GM21381 (cell line): Measurements from ENCODE around the gene SEC16A.

Source experiments
- ATAC-seq: cut with Tn5 transposase; IDR thresholded peaks from one replicate; pipeline ENCODE4 v1.9.1; 2021; ENCODE audit warnings: mild to moderate bottlenecking, moderate library complexity; ENCODE audit not compliant: unreplicated experiment

The SEC16A gene

DNA sequence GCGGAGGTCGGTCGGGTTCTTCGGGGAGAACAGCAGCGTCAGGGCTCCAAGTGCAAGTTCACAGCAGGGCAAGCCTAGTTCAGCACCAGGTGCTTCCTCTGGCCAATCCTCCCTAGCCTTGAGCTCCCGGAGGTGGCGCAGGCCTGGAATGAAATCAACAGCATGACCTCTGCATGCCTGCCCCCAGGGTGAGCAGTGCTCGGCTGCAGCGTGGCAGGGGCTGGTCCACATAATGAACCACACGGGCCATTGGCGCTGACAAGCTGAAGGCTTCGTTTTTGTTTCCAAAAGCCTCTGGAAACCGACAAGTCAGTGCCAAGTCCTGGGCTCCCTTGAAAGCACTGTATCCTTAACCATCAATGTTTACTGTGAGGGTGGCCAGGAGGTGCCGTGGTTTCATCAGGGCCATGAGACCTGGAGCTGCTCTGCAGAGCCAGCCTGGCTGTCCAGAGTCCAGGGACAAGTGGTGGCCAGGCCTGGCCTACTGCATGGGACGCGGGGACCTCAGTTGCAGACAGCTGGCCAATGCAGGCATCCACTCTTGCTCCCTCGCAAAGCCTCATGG, 41.1 kb downstream of the SEC16A start:
- ATAC-seq: no peak

DNA sequence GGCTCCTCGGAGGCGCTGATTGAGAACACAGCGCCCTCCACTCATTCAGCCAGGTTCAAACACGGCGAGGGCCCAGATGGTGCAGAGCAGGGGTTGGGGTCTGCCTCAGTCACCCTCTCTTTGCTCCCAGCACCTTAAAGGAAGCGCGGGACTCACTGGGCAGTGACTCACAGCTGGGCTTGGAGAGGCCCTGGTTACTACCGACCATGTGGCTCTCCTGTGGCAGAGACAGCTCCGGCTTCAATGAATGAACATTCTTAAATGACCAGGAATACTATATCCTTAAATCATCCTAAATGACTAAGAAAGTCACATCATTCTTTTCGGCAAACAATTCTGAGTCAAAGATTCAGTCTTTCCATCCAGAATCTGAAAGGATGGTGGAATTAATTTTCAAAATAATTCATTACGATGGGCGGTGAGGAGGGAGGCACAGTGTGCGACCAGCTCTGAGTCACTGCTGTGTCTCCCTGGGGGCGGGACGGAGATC, 41.6 kb downstream of the SEC16A start:
- no peak for ATAC-seq

- peak; percentile 72 for ATAC-seq
These were observed 43.1 kb downstream of the SEC16A start, which contains the start of gene INPP5E for GRCh38 chr9:136439481-136440408. Gene INPP5E (minus strand): TSS chr9:136439845. CDS start chr9:136439419, 426 bp downstream.

- ATAC-seq: peak; percentile 35
These were observed 44.0 kb downstream of the SEC16A start for GRCh38 chr9:136438548-136439480.

- no peak for ATAC-seq
These were observed 44.8 kb downstream of the SEC16A start for GRCh38 chr9:136437839-136438547.

DNA sequence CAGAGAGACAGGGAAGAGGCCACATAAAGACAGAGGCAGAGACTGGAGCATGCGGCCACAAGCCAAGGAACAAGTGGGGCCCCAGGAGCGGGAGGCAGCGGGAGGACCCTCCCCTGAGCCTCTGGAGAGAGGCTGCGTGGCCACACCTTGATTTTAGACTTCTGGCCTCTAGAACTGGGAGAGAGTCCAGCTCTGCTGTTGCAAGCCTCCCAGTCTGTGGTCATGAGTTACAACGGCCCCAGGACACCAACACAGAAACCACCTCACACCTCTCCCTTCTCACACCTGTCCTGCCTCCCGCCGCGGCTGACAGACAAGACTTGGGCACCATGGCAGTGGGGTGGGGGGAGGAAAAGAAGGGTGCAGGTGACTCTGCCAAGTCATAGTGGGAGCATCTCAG, 45.4 kb downstream of the SEC16A start:
- ATAC-seq: no peak

GRCh38 chr9:136436055-136436634, 46.7 kb downstream of the SEC16A start:
- no peak for ATAC-seq

- ATAC-seq: no peak
These were observed 48.2 kb downstream of the SEC16A start for GRCh38 chr9:136434580-136435169.

DNA sequence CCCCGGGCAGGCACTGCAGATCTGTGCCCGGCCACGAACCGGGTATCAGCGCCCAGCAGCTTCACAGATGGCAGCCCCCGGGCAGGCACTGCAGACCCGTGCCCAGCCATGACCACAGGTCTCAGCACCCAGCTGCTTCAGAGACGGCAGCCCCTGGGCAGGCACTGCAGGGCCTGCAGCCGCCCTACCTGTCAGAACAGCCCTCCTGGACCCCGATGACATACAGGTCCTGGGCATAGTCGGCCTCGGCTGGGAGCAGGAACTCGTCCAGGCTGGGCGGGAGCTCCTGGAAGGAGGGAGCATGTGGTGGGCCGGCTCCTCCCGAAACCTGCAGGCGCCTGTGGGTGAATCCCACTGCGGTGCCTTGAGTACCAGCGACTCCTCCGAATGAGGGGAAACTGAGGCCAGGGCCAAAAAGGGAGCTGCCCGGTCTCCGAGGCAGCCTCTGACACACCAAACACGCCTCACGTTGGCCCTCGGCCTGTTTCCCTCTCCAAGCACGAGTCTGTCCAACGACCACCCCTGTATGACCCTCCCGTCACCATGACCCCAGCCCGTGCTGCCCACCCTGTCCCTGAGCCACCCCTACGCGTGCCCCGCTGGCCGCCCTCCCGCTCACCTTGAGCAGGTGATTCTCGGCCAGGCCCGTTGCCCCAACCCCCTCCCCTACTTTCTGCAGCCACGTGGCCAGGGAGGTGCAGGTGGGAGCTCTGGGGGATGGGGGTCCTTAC, 48.8 kb downstream of the SEC16A start:
- ATAC-seq: no peak

DNA sequence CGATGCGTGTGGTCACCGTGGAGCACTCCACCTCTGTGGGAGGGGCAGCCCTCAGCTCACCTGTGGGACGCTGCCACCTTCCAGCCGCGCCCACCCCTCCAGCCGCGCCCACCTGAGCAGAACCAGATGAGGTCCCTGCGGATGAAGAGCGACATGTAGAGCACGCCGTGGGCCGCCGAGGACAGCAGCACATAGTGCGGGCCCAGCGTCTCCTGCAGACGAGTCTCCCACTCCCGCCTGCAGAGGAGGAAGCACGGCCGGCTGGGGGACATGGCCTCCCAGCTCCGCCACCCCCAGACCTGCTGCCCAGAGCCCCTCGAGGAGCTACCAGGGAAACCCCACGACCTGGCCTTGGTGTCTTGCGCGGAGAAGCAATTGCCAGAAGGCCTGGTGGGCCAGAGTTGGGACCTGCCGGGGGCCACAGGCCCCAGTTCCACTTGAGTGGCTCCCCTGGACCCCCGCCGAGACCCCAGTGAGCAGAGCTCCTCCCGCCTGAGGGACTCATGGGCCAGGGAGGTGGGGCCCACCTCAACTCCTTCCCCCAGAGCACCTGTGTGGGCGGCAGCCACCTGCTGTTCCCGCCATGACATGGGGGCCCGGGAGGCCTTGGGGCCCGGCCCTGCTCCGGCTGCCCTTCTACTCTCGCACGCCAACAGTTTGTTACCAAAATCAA, 49.7 kb downstream of the SEC16A start:
- no peak for ATAC-seq

GRCh38 chr9:136432591-136432990, 50.2 kb downstream of the SEC16A start:
- no peak for ATAC-seq

DNA sequence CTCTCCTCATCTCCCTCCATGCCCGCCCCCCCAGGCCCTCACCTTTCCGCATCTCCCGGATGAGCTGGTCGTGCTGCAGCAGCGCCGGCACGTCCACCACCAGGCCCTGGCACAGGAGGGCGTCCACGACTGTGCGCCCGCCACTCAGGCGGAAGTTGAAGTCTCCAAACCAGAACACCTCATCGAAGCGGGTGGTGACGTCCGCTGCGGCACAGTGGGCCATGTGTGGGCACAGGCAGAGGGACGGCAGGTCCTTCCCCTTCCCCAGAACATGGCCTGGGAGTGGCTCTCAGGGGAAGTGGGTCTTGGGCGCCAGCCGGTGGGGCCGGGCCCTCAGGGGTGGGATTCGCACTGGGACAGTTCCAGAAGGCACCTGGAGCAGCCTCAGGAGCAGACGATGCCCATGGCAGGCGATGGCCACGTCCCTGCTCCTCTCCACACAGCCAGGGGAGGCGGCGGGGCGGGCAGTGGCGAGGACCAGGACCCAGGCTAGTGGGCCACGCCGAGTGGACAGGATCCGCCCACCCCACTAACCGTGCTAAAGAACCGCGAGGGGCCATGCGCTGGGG, 51.0 kb downstream of the SEC16A start:
- no peak for ATAC-seq

GRCh38 chr9:136430588-136431234, 52.1 kb downstream of the SEC16A start:
- no peak for ATAC-seq

DNA sequence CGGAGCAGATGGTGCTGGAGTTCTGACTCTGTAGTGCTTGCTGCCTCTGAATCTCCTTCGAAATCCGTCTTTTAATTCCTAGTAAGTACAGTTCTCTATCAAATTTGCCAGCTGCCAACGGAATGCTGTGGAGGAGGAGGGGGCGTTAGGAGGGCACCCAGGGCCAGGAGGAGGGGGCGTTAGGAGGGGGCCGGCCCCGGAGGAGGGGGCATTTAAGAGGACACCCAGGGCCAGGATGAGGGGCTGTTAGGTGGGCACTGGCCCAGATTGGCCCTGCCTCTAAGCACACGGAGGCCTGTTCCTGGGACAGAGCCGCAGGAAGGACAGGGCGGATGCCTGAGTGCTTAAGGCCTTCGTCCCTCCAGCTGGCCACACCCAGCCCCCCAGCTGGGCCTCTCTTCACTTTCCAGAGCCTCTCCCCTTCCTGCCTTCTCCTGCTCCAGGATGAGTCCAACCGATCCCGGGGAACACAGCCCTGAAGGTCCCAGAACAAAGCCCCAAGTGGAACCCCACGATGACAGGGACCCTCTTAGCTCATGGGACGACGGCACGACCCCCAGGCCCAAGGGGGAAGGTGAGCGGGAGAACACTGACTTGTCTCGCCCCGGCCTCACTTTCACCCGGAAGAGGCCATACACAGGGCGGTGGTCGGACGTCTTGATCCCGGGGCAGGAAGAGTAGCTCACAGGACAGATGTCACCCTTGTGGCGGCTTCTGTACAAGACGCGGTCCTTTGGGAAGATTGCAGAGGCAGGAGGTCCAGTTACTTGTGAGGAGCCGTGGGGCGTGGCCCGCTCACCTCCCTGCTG, 53.0 kb downstream of the SEC16A start:
- no peak for ATAC-seq

- ATAC-seq: no peak
These were observed 53.7 kb downstream of the SEC16A start for GRCh38 chr9:136429075-136429628.

DNA sequence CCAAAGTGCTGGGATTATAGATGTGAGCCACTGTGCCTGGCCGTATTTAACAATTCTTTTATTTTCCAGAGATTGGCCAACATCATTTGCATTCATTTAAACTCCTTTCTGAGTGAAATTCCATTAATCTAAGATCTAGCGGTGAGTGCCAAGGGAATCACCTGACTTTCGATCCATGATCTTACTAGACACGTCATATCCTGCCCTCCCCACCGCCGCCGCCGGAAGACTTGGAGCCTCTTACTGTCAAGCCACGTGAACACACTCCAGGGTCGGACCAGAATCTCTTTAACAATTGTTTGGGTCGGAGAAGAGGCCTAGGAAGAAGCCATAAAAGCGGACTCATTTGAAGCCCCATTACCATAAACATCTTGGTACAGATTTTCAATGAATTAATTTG, 56.1 kb downstream of the SEC16A start:
- ATAC-seq: no peak
